Lower leg skin (tissue), 3 donors: ENCODE measurements around the gene MNX1.

Experiments used
- CTCF ChIP-seq, 3 donors: fragments of 450-650 bp; IDR thresholded peaks; one replicate each; pipeline ENCODE4 v1.5.1; 2016; ENCODE audit warnings: antibody characterized with exemption in 3 of 3, mild to moderate bottlenecking in 3 of 3, moderate library complexity in 2 of 3
- POLR2A ChIP-seq, 2 donors: fragments of 450-650 bp; IDR thresholded peaks; one replicate each; pipeline ENCODE4 v1.6.1; 2016 to 2017; ENCODE audit warnings: antibody characterized with exemption in 2 of 2, mild to moderate bottlenecking in 1 of 2, moderate library complexity in 1 of 2

DNA sequence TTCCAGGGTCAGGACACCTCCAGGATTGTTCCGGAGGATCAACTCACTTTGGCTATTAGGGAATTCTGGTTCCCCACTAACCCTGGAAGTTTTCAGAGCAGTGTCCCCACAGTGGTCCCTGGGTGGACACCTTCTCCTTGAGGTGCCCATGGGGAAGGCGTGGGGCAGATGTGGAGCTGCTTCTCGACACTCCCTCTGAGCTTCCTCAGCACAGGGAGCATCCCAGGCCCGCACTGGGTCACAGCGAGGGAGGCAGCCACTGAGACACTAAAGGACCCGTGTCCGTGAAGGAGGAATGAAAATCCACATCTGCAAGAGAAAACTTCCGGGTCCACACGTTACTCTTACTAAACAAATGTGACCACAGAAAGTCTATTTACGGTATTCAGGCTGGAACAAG lies 48.2 kb upstream of the MNX1 start:
- TF ChIP-seq POLR2A (IDR thresholded peaks at IDR 0.05) (no peak), CTCF (IDR thresholded peaks at IDR 0.05) (no peak)
